Endothelial cell (in vitro differentiated cells): ENCODE results near the gene CHPF. TPM values are rescaled to one million over a fixed set of nuclear protein-coding genes. Genes with fewer than 3 reads are reported as not detected.
A peak's percentile ranks its signal among the peaks of the same experiment; 100 is the strongest.

ENCODE experiments used
- DNase-seq: peaks from one replicate; pipeline ENCODE4 v3.0.0; 2021; ENCODE audit warnings: low spot score
- H3K27ac Mint-ChIP-seq: one replicate; pipeline ENCODE4 v1.8.0; 2021; ENCODE audit warnings: mixed read lengths, inconsistent platforms; ENCODE audit not compliant: unreplicated experiment
- H3K27me3 Mint-ChIP-seq: one replicate; pipeline ENCODE4 v1.8.0; 2021; ENCODE audit warnings: mild to moderate bottlenecking, moderate library complexity, mixed read lengths, inconsistent platforms; ENCODE audit not compliant: unreplicated experiment
- H3K36me3 Mint-ChIP-seq: one replicate; pipeline ENCODE4 v1.8.0; 2021; ENCODE audit warnings: mild to moderate bottlenecking, low read depth, mixed read lengths, inconsistent platforms; ENCODE audit not compliant: unreplicated experiment
- H3K4me1 Mint-ChIP-seq: one replicate; pipeline ENCODE4 v1.8.0; 2021; ENCODE audit warnings: mild to moderate bottlenecking, mixed read lengths, inconsistent platforms; ENCODE audit not compliant: unreplicated experiment
- H3K4me3 Mint-ChIP-seq: one replicate; pipeline ENCODE4 v1.8.0; 2021; ENCODE audit warnings: mild to moderate bottlenecking, mixed read lengths, inconsistent platforms; ENCODE audit not compliant: unreplicated experiment
- H3K9me3 Mint-ChIP-seq: one replicate; pipeline ENCODE4 v1.8.0; 2021; ENCODE audit warnings: mixed read lengths, inconsistent platforms; ENCODE audit not compliant: unreplicated experiment
- CTCF ChIP-seq: fragments of 200-600 bp; sonication (generic); IDR thresholded peaks from one replicate; pipeline ENCODE4 v1.5.0; 2021; ENCODE audit warnings: antibody characterized with exemption; ENCODE audit not compliant: unreplicated experiment
- total RNA-seq: library from RNA; stranded (reverse); fragmentation: NEBNext Ultra II Directional; extraction: Animal tissue kit (Norgen Biotek cat#: 25700); gene quantifications from one replicate; pipeline ENCODE4 v1.2.1, GENCODE V29; 2021; ENCODE audit not compliant: unreplicated experiment

Gene CHPF
- total RNA-seq, 1 donor from 2014 or later, result 4.1 TPM

- H3K27me3 Mint-ChIP-seq, result peaks cover 26% of the 10 kb centered on the region
Measured at GRCh38 chr2:219553463-219553963, 9.9 kb upstream of the CHPF start.

DNA sequence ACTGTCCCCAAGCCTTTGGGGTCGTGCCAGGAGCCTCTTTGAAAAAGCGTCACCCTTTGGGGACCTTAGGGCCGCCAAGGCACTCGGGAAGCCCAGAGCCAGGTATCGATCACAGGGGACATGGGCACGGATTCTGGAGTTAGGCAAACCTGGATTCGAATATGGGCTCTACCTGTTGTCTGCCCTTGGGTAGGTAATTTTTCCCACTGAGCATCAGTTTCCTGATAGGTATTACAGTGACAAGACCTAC lies 9.5 kb upstream of the CHPF start:
- no peak for TF ChIP-seq CTCF
- no peak for DNase-seq
- Mint-ChIP-seq H3K36me3 (peaks cover 9% of the 10 kb centered on the region), H3K4me1 (no peaks in the 10 kb centered on the region), H3K27ac (no peak overlapping the region), H3K4me3 (peak overlapping the region; percentile 81), H3K27me3 (peaks cover 31% of the 10 kb centered on the region), H3K9me3 (no peaks in the 10 kb centered on the region)

More at GRCh38 chr2:219553463-219553963, 9.9 kb upstream of the CHPF start:
- Mint-ChIP-seq H3K4me1 (no peaks in the 10 kb centered on the region), H3K36me3 (peaks cover 4% of the 10 kb centered on the region), H3K4me3 (peak overlapping the region; percentile 81), H3K9me3 (no peaks in the 10 kb centered on the region), H3K27ac (no peak overlapping the region)
- DNase-seq, result no peak
- TF ChIP-seq CTCF, result no peak

- Mint-ChIP-seq H3K4me1 (no peaks in the 10 kb centered on the region), H3K9me3 (no peaks in the 10 kb centered on the region), H3K4me3 (no peak overlapping the region), H3K27me3 (peaks cover 32% of the 10 kb centered on the region), H3K36me3 (peaks cover 9% of the 10 kb centered on the region), H3K27ac (no peak overlapping the region)
- TF ChIP-seq CTCF, result no peak
- peak; percentile 88 for DNase-seq
Measured at GRCh38 chr2:219552382-219553167, 9.0 kb upstream of the CHPF start.

- no peak for TF ChIP-seq CTCF
- Mint-ChIP-seq H3K4me1 (no peaks in the 10 kb centered on the region), H3K4me3 (no peak overlapping the region), H3K36me3 (peaks cover 9% of the 10 kb centered on the region), H3K27me3 (peaks cover 35% of the 10 kb centered on the region), H3K9me3 (no peaks in the 10 kb centered on the region), H3K27ac (no peak overlapping the region)
- no peak for DNase-seq
Measured at GRCh38 chr2:219551441-219552381, 8.1 kb upstream of the CHPF start.
